Endometrial microvascular endothelial cells (primary cell): Measurements from ENCODE around the gene RSRC2. TPM values are rescaled to one million over a fixed set of nuclear protein-coding genes. Genes with fewer than 3 reads are reported as not detected.

Source experiments
- in situ Hi-C: cut with HindIII; loops from 2 replicates; pipeline ENCODE4 v1.10.0; 2017; ENCODE audit warnings: low sequenced_read_pairs, low pct_unique_long_range_greater_than_20kb; ENCODE audit errors: inconsistent ontology term
- total RNA-seq: library from RNA; depleted of rRNA; stranded (reverse); fragments of >200 nt; gene quantifications from one replicate; pipeline ENCODE4 v1.2.3, GENCODE V29; 2015; ENCODE audit errors: inconsistent ontology term

RSRC2 gene
- total RNA-seq, 1 donor from 2014 or later, result 21.9 TPM

DNA sequence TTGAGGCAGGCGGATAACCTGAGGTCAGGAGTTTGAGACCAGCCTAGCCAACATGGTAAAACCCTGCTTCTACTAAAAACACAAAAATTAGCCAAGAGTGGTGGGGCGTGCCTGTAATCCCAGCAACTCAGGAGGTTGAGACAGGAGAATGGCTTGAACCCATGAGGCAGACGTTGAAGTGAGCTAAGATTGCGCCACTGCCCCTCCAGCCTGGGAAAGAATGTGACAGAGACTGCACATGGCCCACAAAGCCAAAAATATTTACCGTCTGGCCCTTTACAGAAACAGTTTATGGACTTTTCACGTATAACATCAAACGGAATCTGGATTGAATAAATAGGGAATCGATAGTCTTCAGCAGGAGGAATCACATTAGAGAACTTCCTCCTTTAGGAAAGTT is 3.5 kb downstream of the RSRC2 start:
- in situ Hi-C loops, result loop anchor here (25.0 kb wide), 1 partner anchor 239 kb away; the partner anchor contains the start of genes CCDC62 and DENR

DNA sequence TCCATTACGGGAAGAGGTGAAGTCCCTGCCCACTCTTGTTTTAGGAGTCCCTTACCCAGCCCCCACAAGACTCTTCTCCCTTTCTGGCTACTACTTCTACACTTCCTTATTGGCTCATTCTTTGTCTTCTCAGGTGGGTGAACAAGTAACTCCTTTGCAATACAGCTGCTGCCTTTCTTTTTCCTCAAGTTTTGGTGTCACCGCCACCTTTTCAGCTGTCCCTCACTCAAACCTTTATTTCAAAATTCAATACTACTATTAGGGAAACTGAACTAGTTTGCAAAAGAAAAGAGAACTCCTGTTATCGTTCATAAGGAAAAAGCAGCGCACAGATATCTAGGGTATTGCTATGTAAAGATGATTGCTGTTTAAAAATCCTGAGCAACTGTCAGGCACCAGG is 6.1 kb downstream of the RSRC2 start:
- in situ Hi-C loops, result loop anchor here (25.0 kb wide), 1 partner anchor 242 kb away; the partner anchor contains the start of genes CCDC62 and DENR

DNA sequence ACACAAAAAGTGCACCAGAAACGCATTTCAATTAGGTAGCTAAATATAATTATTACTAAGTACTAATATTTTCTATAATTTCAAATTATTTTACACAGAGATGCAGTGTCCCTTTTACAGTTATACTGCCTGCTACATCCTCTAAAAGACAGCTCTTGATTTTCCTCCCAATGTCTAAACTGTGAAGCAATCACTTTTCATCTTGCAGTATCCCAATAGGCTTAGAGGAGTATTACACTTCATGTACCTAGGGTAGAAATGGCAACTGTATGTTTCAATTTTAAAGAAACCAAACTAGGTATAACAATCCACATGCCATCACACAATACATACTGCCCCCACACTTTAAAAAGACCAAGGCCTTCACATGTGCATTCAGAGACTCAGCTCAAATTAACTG is 7.3 kb downstream of the RSRC2 start:
- in situ Hi-C loops, result loop anchor here (25.0 kb wide), 1 partner anchor 243 kb away; the partner anchor contains the start of genes CCDC62 and DENR

DNA sequence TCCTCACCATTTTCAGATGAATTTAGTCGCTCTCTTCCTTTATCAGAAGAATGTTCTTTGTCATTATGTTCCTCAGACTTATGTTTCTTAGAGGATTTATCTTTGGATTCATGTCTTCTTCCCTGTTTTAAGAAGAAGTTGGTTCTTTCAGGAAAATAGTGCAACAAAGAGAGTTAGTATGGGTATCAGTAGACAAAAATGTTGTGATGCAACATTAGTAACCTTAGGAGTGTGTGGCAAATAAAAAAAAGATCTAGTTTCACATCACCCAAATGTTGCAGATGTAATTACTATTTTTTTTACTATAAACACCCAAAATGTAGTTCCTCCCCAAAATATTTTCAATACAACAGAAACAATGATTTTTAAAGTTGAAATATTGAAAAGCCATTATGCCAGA is 7.8 kb downstream of the RSRC2 start:
- in situ Hi-C loops, result loop anchor here (25.0 kb wide), 1 partner anchor 243 kb away; the partner anchor contains the start of genes CCDC62 and DENR

DNA sequence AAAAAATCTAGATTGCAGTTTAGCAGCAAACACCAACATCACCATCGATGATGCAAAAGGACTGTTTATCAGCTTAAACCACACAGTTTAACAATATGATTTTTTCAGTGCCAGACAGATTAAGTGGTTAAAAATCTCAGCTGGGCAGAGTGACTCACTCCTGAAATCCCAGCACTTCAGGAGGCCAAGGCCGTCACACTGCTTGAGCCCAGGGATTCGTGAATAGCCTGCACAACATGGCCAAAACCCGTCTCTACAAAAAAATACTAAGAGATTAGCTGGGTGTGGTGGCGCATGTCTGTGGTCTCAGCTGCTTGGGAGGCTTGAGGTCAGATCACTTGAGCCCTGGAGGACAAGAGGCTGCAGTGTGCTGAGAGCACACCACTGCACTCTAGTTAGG is 8.9 kb downstream of the RSRC2 start:
- in situ Hi-C loops, result loop anchor here (25.0 kb wide), 1 partner anchor 244 kb away; the partner anchor contains the start of genes CCDC62 and DENR

DNA sequence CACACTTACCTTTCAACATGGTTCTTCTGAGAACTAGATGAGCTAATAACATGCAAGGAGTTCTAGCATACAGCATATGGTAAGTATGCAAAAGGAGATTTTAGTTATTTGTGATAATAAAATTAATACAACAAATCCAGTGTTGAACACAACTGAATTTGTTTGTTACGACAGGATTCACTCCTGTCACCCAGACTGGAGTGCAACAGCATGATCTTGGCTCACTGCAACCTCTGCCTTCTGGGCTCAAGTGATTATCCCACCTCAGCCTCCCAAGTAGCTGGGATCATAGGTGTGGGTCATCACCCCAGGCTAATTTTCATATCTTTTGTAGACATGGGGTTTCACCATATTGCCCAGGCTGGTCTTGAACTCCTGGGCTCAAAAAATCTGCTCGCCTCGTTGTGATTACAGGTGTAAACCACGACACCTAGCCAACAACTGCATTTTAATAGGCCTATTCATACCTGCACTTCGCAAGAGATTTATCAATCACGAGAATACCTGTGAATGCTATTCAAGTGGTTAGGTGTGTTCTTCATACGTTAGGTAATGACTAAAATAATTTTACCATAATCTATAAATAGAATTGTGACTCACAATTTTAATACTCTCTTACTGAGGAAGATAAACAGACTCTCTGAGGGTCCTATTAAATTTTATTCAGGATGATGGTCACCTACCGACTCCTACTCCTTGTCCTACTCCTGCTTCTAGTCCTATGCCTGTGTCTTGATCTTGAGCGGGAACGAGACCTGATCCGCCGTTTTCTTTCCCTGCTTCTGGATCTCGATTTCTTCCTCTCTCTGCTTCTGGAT is 10.0 kb downstream of the RSRC2 start:
- in situ Hi-C loops, result loop anchor here (25.0 kb wide), 1 partner anchor 246 kb away; the partner anchor contains the start of genes CCDC62 and DENR

DNA sequence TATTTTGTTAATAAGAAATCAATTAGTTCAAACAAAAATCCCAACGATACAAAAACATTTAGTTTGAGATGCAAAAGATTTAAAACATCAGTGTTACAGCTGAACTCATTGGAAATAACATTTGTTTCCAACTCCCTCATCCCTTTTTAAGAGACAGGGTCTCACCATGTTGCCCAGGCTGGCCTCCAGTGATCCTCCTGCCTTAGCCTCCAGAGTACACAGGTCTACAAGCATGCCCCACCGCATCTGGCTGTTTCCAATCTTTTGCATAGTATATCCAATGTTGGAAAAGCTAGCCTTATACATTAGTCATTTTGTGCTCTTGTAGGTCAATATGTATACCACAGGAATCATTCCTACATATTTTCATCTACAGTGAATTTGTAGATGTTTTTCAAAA is 11.5 kb downstream of the RSRC2 start:
- in situ Hi-C loops, result loop anchor here (25.0 kb wide), 1 partner anchor 247 kb away; the partner anchor contains the start of genes CCDC62 and DENR

DNA sequence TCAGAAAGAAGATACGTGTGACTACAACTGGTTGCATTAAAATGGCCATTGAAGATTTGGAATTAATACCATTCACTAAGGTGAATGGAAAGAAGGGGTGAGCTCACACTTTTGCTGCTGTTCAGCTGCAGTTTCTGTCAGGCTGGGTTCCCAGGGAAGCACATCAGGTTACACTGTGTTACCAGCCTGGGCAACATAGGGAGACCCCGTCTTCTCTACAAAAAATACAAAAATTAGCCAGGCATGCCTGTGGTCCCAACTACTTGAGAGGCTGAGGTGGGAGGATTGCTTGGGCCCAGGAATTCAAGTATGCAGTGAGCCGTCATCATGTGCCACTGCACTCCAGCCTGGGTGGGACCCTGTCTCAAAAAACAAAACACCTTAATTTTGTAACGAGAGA is 13.1 kb downstream of the RSRC2 start:
- in situ Hi-C loops, result loop anchor here (25.0 kb wide), 1 partner anchor 249 kb away; the partner anchor contains the start of genes CCDC62 and DENR

DNA sequence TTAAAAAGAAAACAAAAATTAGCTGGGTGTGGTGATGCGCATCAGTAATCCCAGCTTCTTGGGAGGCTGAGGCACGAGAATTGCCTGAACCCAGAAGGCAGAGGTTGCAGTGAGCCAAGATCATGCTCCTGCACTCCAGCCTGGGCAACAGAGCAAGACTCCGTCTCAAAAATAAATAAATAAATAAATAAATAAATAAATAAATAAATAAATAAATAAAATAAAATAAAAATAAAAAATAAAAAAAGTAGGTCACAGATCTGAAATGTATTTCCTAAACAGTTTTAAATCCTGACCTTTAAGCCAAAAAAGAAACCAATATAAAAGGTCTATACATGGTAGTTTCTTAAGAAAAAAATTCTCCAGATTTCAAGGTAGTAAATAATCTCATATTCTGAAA is 13.7 kb downstream of the RSRC2 start:
- in situ Hi-C loops, result loop anchor here (25.0 kb wide), 1 partner anchor 249 kb away; the partner anchor contains the start of genes CCDC62 and DENR

DNA sequence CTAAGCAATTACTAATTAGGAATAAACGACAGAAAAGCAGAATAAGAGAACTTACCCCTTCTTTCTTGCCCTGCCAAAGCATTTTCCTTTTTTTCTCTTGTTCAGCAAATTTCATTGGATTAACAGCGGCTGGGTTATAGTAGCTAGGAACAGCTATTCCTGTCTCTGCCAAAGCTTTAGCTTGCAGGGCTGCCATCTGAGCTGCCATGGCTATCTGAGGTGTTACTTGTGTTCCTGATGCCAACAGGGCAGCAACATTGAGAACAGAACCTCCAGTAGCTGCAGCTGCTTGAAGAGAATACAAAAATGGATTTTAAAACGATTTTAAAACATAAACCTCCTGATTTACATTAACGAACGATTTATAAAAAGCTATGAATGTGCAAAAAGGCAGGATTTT is 18.6 kb downstream of the RSRC2 start:
- in situ Hi-C loops, result loop anchor here (25.0 kb wide), 1 partner anchor 254 kb away; the partner anchor contains the start of genes CCDC62 and DENR

DNA sequence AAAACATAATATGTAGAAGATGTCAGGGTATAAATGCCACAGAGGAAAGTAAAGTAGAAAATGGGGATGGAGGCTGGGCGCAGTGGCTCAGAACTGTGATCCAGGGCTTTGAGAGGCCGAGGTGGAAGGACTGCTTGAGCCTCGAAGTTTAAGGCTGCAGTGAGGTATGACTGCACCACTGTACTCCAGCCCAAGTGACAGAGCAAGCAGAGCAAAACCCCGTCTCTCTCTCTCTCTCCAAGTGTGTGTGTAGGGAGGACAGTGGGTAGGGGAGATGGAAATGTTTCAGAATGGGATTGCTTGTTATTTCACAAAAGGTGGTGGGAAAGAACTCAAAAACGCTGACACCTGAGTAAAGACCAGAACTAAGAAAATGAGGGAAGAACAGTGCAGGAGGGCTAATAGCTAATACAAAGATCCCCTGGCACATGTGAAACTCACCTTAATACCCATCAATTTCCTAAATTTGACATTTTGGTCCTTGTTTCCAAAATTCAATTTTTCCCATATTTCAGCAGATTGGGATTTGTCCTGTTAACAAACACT is 20.3 kb downstream of the RSRC2 start:
- in situ Hi-C loops, result loop anchor here (25.0 kb wide), 1 partner anchor 256 kb away; the partner anchor contains the start of genes CCDC62 and DENR

DNA sequence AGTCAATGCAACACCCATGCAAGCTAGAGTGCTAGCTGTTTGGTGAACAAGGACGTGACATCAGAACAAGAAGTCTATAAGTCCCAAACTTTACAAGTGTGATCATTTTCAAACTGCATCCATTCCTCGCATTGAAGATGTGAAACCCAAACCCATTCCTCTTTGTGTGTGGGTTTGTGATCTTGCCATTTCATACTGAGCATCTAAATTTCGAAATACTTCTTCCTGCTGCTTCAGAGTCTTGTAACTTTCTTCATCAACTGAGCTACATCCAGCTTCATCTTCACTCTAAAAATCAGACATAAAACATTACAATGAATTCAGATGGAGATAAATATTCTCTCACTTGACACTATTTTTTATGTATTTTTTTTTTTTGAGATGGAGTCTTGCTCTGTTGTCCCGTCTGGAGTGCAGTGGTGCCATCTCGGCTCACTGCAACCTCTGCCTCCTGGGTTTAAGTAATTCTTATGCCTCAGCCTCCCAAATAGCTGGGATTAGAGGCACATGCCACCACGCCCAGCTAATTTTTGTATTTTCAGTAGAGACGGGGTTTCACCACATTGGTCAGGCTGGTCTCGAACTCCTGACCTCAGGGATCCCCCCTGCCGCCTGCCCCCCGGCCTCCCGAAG is 21.2 kb downstream of the RSRC2 start:
- in situ Hi-C loops, result loop anchor here (25.0 kb wide), 1 partner anchor 257 kb away; the partner anchor contains the start of genes CCDC62 and DENR

DNA sequence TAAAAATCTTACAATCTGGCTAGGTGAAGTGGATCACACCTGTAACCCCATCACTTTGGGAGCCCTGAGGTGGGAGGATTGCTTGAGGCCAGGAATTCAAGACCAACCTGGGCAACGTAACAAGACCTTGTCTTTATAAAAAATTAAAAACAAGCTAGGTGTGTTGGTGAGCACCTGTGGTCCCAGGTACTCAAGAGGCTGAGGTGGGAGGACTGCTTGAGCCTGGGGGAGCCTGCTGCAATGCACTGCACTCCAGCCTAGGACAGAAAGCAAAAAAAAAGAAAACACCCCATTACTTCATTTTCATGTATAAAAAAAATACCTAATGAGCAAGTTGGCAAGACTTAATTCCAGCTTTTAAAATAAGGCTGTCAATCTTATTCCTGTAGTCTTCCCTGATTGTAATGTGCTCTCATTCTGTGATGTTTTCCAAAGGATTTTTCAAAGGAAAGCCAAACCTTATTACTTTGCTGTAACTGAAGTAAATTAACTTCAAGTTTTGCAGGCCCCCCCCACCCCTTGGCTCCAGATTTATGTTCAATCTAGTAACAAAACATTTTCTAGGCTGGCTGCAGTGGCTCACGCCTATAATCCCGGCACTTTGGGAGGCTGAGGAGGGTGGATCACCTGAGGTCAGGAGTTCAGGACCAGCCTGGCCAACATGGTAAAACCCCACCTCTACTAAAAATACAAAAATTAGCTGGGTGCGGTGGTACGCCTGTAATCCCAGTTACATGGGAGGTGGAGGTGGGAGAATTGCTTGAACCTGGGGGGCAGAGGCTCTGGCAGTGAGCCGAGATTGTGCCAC is 22.7 kb downstream of the RSRC2 start:
- in situ Hi-C loops, result loop anchor here (25.0 kb wide), 1 partner anchor 258 kb away; the partner anchor contains the start of genes CCDC62 and DENR

DNA sequence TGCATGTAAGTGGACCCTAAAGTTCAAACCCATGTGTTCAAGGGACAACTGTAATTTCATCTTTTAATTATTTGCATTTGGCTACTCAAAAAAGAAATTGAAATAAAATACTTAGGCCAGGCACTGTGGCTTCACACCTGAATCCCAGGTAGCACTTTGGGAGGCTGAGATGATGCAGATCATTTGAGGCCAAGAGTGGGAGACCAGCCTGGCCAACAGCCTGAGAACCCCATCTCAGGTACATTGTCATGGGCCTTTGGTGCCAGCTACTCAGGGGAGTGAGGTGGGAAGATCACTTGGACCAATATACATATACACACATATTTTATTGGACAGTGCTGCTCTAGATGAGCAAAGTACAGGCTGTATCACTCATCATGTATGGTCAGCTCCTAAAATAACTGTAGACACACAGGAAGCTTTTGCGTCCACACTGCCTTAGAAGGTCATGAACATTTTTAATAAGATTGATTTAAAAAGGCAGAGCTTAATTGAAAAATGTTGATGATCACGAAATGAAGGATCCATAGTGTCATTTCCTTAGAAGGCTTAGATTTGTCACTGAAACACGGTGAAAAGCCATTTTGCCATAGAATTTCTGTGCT is 23.5 kb downstream of the RSRC2 start:
- in situ Hi-C loops, result loop anchor here (25.0 kb wide), 1 partner anchor 259 kb away; the partner anchor contains the start of genes CCDC62 and DENR

DNA sequence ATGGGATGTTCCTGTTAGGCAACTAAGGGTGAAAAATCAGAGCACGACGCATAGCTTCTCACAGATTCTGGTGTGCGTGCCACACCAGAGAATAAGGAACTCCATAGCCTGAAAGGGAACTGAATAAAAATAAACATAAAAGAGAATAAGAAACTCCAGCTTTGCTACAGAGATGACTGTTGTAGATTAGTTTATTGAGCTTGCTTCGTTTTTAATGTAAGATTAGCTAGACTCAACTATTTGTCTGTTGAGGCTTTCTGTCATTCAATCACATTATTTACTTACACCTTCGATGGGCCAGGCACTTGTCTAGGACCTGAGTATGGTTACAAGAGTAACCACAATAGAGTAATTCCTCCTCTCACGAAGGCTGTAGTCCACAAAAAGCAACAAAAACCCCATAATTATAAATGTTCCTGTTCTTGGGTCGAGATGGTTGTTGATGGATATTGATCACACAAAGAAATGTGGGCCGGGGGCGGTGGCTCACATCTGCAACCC is 25.2 kb downstream of the RSRC2 start:
- in situ Hi-C loops, result loop anchor here (25.0 kb wide), 1 partner anchor 261 kb away; the partner anchor contains the start of genes CCDC62 and DENR

DNA sequence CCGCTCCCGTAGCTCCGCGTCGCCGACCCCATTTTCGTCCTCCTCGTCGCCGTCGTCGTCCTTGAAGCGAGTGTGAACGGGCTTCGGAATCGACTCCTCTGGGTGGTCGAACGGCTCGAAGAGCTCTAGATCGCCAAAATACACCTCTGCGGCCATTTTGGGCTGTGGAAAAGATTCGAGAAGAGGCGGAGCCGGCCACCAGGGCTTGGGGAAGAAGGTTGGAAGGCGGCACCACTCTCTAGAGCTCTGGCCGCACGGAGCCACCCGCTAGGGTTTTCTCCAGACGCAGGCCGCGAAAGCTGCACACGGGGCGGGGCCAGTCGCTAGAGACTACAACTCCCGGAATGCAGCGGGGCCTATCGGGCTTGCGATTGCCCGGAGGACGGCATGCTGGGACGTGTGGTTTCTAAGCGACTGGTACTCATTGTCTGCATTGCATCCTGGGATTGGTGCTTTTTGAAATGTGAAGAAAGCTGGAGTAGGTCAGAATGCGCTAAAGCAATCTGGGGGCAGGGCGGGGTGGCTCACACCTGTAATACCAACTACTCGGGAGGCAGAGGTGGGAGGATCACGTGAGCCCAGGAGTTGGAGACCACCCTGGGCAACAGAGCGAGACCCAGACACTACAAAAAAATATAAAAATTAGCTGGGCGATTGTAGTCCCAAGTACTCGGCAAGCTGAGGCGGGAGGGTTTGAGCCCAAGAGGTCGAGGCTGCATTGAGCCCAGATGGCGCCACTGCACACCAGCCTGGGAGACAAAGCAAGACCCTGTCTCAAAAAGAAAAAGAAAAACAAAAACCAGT is 25.8 kb downstream of the RSRC2 start, which contains the start of gene ZCCHC8:
Gene ZCCHC8 (minus strand): TSS at position 248 of the 804 bp plus-strand sequence. CDS start 92 bp downstream, at position 156.
- in situ Hi-C loops, result loop anchor here (25.0 kb wide), 1 partner anchor 261 kb away; the partner anchor contains the start of genes CCDC62 and DENR
